GM18867 (cell line): ENCODE results near the gene BCOR.

Source experiments
- ATAC-seq: cut with Tn5 transposase; IDR thresholded peaks from one replicate; pipeline ENCODE4 v1.9.1; 2021; ENCODE audit warnings: mild to moderate bottlenecking, moderate library complexity; ENCODE audit not compliant: unreplicated experiment

BCOR gene

DNA sequence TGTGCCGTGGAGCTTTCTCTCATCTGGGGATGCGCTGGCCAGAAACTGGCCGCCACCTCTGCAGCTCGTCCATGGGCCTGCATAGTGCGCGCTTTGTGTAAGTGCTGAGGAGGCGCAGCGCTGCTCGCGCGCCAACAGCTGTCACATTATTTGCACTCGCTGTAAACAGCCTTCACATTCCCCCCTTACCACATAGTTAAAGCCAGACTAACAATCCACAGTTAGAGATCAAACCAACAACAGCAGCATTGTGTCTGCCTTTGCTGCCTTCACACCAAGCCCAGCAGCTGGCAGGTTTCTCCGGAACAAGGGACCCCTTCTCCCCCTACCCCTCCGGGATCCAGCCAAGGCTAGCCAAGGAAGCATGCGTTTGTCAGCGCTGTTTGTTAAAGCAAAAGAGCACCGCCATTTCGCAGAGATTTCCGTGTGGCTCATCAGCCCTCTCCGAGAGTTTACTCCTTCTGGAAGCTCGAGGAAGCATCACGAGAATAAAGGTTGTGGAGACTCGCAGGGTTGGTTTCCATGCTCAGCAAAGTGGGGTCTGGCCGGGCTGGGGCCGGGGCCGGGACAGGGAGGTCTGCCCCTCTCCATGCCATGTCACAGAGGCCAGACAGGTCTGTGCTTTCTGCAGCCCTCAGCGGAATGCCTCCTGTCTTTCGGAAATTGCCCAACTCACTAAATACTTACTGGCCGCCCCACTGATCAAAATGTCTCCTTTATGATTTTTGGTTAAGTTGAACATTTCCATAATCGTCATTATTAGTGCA lies 11.0 kb downstream of the BCOR start:
- ATAC-seq = no peak

DNA sequence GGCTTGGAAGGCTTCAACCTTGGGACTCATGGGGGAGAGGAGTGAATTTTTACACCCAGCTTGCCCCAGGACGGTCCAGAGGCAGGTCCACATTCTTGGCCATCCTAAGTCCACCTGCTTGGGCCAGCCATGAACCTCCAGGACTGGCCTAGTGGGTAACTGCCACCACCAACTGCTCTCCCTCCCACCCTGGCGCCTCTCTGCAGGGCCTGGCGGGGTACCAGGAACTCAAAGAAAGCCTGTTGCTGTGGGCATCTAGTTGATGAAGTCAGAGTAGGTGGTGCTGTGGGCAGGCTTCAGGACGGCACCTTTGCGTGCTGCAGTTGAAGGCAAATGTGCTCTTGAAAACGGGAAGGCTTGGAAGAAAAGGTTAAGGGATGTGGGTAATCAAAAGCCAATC lies 12.0 kb downstream of the BCOR start:
- ATAC-seq = no peak

DNA sequence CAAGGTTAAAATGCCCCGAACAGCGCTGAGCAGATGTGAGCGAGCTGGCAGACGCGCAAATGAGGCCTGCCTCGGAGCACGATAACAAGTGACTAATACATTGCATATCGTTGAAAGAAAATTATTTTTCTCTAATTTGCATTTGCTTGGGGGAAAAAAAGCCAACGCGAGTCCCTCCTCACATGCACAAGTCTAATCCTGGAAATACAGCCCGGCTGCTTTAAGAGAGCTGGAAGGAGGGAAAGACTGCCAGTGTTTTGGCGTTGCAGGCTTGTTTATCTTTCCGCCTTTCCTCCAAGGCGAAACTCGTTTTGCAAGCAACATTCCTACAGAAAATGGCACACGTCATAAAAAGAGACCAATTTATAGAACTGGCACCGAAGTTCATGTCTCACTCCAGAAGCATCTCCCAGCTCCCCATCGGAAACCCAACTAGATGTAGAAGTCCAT lies 12.6 kb downstream of the BCOR start:
- no peak for ATAC-seq

DNA sequence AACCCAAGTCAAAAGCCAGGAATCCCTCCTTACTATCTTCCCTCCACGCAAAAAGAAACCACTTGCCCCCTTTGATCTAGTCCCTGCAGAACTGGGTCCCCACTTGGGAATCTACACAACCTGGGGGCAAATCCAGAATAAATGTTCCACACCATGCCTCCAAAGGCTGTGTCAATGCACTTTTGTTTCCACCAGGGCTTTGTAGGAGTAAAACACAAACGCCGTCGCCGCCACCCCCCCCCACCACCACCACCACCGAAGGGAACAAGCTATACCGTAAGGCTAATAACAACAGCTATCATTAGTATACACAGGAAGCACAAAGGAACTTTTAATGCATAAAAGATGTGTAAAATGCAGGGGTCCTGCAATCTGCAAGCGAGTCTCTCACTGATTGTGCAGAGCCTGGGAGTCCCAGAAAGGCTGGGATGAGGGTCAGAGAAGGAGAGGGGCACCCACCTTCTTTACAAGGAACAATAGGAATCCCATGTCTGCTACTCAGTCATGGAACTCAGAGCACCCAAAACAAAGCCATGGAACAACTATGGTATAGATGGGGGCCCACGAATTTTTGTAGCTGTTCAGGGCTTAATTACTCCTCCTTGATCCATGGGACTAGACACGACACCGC lies 13.2 kb downstream of the BCOR start:
- no peak for ATAC-seq

DNA sequence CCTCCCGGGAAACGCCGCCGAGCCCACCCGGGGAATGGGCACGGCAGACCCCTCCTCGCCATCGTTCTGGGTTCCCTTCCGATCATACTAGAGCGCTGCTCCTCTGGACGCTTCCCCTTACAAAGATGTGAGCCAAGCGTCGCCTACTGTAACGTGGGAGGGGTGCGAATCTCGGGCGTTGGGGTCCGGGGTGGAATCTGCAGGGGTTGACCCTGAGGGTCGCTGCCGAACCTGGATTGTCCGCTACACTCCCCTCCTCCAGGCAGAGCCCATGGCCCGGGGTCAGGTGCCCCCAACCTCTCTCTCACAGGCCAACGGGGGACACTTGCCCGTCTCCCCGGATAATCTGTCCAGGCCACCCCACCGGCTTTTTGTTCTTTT lies 13.8 kb downstream of the BCOR start:
- no peak for ATAC-seq

GRCh38 chrX:40083120-40083978 lies 14.4 kb downstream of the BCOR start:
- no peak for ATAC-seq

DNA sequence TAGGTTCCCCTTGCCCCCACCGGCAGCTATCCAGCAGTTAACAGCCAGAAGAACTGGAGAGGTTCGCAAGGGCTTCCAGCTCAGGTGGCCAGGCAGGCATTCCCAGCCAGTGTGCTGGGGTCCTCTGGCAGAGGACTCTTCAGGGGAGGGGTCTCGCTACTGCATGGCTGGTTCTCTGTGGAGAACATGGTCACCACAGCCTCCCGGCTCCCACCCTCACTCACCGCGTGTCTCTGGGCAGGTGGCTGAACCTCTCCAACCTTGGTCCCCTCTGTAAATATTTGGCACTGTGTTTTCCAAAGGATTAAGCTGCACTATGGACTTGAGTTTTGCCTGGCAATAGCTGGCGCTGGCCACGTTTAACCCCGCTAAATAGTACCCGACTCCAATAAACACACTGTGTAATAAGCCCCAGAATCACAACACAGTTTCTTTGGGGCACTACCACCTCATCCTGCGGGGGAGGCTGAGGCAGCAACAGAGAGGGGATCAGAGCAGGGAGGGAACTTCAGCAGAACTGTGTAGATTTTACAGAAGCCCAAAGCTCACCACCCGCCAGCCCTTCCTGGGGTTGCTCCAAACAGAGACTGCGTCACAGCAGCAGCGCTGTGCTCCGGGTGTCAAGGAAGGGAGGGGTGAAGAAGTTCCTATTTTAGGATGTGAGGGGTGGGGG lies 15.2 kb downstream of the BCOR start:
- ATAC-seq = no peak

- ATAC-seq = no peak
These were observed 16.1 kb downstream of the BCOR start for GRCh38 chrX:40081679-40082068.

DNA sequence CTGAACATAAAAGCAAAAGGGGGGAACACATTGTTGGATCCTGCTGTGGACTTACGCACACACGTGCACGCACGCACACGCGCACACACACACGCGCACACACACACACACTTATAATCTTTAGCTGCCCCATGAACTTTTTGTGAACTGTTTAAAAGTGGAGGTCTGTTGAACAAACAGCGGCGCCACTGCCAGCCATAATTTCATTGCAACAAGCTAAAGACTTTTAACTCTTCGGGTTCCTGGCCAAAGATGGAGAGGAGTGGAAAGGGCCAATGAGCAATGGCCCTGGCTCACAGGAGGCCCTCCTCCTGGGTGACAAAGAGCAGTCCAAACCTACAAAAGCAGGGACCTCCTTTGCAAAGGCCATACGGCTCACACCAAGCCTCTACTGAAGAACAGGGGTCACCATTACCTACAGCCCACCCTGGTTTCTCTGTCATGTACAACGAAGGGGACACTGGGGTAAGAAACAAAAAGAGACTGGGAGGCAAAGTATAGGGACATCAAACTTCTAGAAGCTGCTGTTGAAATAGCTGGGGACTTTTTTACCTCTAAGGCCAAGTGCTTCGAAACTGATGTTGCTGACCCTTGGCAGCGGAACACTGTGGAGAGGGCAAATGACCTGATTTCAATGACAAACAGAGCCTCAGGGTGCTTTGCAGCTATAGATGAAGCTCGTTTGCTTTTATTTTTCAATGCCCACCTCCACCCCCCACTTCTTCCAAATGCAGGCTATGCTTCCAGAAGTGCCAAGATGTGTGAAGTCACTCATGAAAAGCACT lies 16.7 kb downstream of the BCOR start:
- ATAC-seq = no peak

GRCh38 chrX:40079572-40079971 lies 18.2 kb downstream of the BCOR start:
- ATAC-seq = no peak

- no peak for ATAC-seq
These were observed 19.1 kb downstream of the BCOR start for GRCh38 chrX:40078489-40079227.

DNA sequence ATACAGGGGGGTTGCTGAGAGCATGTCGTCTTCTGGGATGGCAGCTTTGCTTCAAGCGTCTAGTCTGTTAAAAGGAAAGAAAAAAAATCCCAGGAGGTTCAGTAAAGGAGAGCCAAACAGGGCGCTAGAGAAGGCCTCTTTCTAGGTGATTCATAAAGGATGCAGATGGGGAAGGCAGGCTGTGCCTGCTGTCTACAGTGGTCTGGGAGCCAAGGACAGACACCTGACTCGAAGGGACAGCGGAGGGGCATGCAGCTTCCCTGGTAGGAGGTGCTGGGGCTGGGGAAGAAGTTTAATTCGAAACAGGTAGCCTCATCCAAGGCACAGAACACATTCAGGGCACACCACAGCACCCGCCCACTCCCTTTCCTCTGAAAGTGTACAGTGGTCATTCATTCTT lies 19.9 kb downstream of the BCOR start:
- no peak for ATAC-seq

- ATAC-seq = no peak
These were observed 20.8 kb downstream of the BCOR start for GRCh38 chrX:40076750-40077575.

DNA sequence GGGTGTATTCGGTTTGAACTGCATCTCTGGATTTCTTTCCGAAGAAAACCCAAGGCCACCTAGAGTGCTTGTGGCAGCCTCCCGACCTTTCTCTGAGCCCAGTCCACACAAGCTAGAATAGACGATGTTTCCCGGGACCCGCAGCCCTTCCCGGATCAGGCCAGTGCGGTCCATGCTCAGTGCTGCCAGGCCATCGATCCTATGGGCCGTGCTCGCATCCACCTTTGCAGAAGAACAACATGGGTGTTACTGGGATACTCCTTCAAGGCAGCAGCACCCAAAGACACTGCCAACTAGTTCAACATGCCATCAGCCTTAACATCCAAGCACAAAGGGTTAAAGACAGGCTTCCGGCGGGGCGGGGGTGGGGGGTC lies 22.8 kb downstream of the BCOR start:
- ATAC-seq = no peak

- ATAC-seq = no peak
These were observed 23.4 kb downstream of the BCOR start for GRCh38 chrX:40074080-40074958.

DNA sequence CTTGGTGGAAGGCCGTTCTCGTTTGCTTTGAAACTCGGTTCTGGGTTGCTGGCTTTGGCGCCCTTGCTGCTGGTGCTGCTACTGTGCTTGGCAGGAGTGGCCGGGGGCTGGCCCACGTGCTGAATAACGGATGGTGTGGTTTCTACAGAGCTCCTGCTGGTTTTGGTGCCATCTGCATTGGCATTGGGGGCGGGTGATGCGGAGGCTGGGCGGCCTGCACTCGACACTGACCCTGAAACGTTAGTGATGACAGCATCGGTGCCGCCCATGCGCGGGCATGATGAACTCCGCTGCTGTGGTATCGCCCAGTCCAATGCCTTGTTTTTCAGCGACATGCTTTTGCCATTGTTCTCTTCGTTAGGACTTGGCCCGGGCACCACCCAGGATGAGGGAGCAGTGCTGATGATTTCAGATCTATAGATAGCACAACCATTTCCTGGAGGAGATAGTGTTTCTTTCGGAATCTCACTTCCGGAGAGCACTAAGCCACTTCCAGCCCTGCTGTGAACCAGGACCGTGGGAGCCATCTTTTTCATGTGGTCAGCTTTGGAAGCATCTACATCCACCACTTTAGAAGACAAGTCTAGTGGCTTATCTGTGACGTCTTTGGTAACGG lies 24.2 kb downstream of the BCOR start:
- ATAC-seq = no peak

DNA sequence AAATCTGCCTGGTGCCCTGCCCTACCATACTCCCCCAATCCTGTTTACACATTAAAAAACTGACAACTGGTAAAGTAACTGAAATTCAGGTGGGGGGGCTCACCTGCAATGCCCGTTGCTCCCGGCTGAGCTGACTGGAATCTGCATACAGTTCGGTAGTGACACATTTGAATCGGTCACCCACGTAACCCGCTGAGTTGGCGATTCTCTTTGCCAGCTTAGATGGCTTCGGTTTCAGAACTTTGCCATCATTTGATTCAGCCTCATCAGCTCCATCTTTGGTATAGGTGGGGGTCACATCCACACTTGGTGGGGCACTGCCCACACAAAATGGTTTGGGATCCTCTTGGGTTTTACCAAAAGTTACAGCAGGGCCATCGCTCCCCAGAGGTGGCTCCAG lies 25.5 kb downstream of the BCOR start:
- ATAC-seq = no peak

DNA sequence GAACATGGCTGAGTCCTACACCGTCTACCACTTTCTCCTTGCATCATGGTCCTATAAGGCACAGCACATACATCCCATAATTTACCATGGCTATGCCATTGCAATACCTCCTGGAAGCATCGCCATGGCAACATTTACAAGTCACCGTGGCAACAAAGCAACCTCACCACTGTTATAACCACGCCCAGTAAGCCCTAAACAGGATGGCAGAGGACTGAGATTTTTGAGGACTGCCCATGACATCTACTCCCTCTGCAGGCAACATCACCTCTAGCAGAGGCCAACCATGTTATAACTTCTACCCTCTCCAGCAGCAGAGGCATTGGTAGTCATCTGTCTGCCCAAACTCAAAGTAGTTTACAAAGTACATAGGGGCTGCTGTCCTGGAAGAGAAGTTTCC lies 29.7 kb downstream of the BCOR start:
- ATAC-seq = no peak
